A549 (cell line): ENCODE measurements around the gene MINDY4. TPM values are rescaled to one million over a fixed set of nuclear protein-coding genes. Genes with fewer than 3 reads are reported as not detected.

Experiments
- ATAC-seq, 2 experiments: fragments of 200-7000 bp in 1 of 2; fragments of >200 bp in 1 of 2; cut with Nextera tagmentation in 1 of 2; cut with Tn5 transposase in 1 of 2; 3 replicates each; pipeline versions ENCODE4 v1.8.0 to v1.9.1; 2018 to 2020; ENCODE audit warnings: mild to moderate bottlenecking in 1 of 2, moderate library complexity in 1 of 2
- CTCF ChIA-PET: fragments of 300-600 bp; sonication (Branson Sonifier 250); formaldehyde crosslinking; extraction: SDS; loops from one replicate; lab custom pipeline; 2021; ENCODE audit warnings: antibody characterized with exemption, inconsistent platforms; lab: Yijun Ruan, JAX
- POLR2A ChIA-PET: fragments of 350-600 bp; formaldehyde crosslinking; extraction: SDS; loops from one replicate; lab custom pipeline; 2021; ENCODE audit warnings: antibody characterized with exemption, inconsistent platforms; lab: Yijun Ruan, JAX
- DNase-seq, 2 experiments: peaks; one replicate each; pipeline versions ENCODE4 v3.0.0 to v3.0.0-alpha.2; 2011 to 2016; ENCODE audit warnings: low read depth in 1 of 2, low spot score in 1 of 2
- FAIRE-seq: peaks from 2 replicates; lab custom pipeline; 2011; peaks lifted over from hg19 to GRCh38; lab: Jason Lieb, UNC
- H3K27ac ChIP-seq, 2 experiments: fragments of >200 bp; sonication (Bioruptor Twin); formaldehyde crosslinking; 3 replicates each; pipeline ENCODE4 v1.5.1; 2016 to 2017
- H3K4me1 ChIP-seq: fragments of >200 bp; sonication (Bioruptor Twin); formaldehyde crosslinking; 3 replicates; pipeline ENCODE4 v1.6.1; 2016
- H3K4me2 ChIP-seq: fragments of >200 bp; sonication (Bioruptor Twin); formaldehyde crosslinking; 3 replicates; pipeline ENCODE4 v1.6.1; 2016
- H3K4me3 ChIP-seq: fragments of >200 bp; sonication (Bioruptor Twin); formaldehyde crosslinking; 3 replicates; pipeline ENCODE4 v1.5.1; 2016
- H3K9me3 ChIP-seq: fragments of >200 bp; sonication (Bioruptor Twin); formaldehyde crosslinking; 3 replicates; pipeline ENCODE4 v1.6.1; 2016
- BHLHE40 ChIP-seq: IDR thresholded peaks from 2 replicates; pipeline ENCODE4 v1.6.1; 2012; ENCODE audit warnings: low read depth, low read length, inconsistent platforms
- CBX2 ChIP-seq: fragments of 200-600 bp; sonication (generic); IDR thresholded peaks from 2 replicates; pipeline ENCODE4 v1.6.1; 2016; ENCODE audit warnings: low read depth, mild to moderate bottlenecking, borderline replicate concordance
- CBX8 ChIP-seq: fragments of 200-600 bp; sonication (generic); IDR thresholded peaks from 2 replicates; pipeline ENCODE4 v1.6.1; 2016
- CEBPB ChIP-seq, 2 experiments: fragments of >200 bp in 1 of 2; sonication (Bioruptor Twin) in 1 of 2; formaldehyde crosslinking in 1 of 2; IDR thresholded peaks; 2 replicates each; pipeline ENCODE4 v1.6.1; 2012 to 2016
- ESRRA ChIP-seq: fragments of 150-350 bp; IDR thresholded peaks from 2 replicates; pipeline ENCODE4 v1.6.1; 2014; ENCODE audit warnings: mild to moderate bottlenecking, low read length, borderline replicate concordance
- FOSB ChIP-seq: fragments of 250-450 bp; sonication (Bioruptor Pico); IDR thresholded peaks from 2 replicates; pipeline ENCODE4 v1.5.0; 2020; ENCODE audit warnings: mild to moderate bottlenecking, moderate library complexity
- HEYL ChIP-seq: fragments of 250-450 bp; sonication (Bioruptor Pico); IDR thresholded peaks from 2 replicates; pipeline ENCODE4 v1.8.0; 2021; ENCODE audit warnings: mild to moderate bottlenecking, moderate library complexity
- HOXB13 ChIP-seq: fragments of 250-450 bp; sonication (Bioruptor Pico); IDR thresholded peaks from 2 replicates; pipeline ENCODE4 v1.5.0; 2020; ENCODE audit warnings: low read depth, mild to moderate bottlenecking, moderate library complexity
- HOXB5 ChIP-seq: fragments of 250-450 bp; sonication (Bioruptor Pico); IDR thresholded peaks from 2 replicates; pipeline ENCODE4 v1.5.0; 2020; ENCODE audit warnings: mild to moderate bottlenecking, moderate library complexity
- MYC ChIP-seq: IDR thresholded peaks from 2 replicates; pipeline ENCODE4 v1.6.1; 2012; ENCODE audit warnings: mild to moderate bottlenecking, inconsistent platforms, low read length, improper control_type of control experiment, borderline replicate concordance
- NFE2L2 ChIP-seq: fragments of 150-350 bp; conservative IDR thresholded peaks from 2 replicates; pipeline ENCODE4 v1.6.1; 2014; ENCODE audit warnings: low read length
- NPAS2 ChIP-seq: fragments of 250-450 bp; sonication (Bioruptor Pico); IDR thresholded peaks from 2 replicates; pipeline ENCODE4 v1.8.0; 2022; ENCODE audit warnings: mild to moderate bottlenecking, moderate library complexity, borderline replicate concordance
- PHF8 ChIP-seq: fragments of 200-600 bp; sonication (generic); IDR thresholded peaks from 2 replicates; pipeline ENCODE4 v1.6.1; 2016; ENCODE audit warnings: low read depth, mild to moderate bottlenecking, antibody characterized with exemption, moderate library complexity, borderline replicate concordance
- POLR2AphosphoS2 ChIP-seq: conservative IDR thresholded peaks from 2 replicates; pipeline ENCODE4 v1.6.1; 2012; ENCODE audit warnings: low read length, improper control_type of control experiment, inconsistent platforms
- RCOR1 ChIP-seq: fragments of 150-350 bp; IDR thresholded peaks from 2 replicates; pipeline ENCODE4 v1.6.1; 2014; ENCODE audit warnings: antibody characterized with exemption, low read length, low read depth
- RFX5 ChIP-seq: fragments of 450-650 bp; IDR thresholded peaks from 2 replicates; pipeline ENCODE4 v1.7.1; 2014; ENCODE audit warnings: antibody characterized with exemption, mild to moderate bottlenecking, moderate library complexity
- RNF2 ChIP-seq: fragments of 200-600 bp; sonication (generic); IDR thresholded peaks from 2 replicates; pipeline ENCODE4 v1.6.1; 2016; ENCODE audit warnings: low read depth, mild to moderate bottlenecking, antibody characterized with exemption, moderate library complexity, borderline replicate concordance
- SMC3 ChIP-seq: fragments of >200 bp; sonication (Bioruptor Twin); formaldehyde crosslinking; IDR thresholded peaks from 3 replicates; pipeline ENCODE4 v1.6.1; 2018; ENCODE audit warnings: inconsistent platforms
- SREBF2 ChIP-seq: fragments of 450-650 bp; IDR thresholded peaks from 2 replicates; pipeline ENCODE4 v1.6.1; 2014; ENCODE audit warnings: mild to moderate bottlenecking, moderate library complexity
- TFCP2L1 ChIP-seq: fragments of 250-450 bp; sonication (Bioruptor Pico); IDR thresholded peaks from 2 replicates; pipeline ENCODE4 v1.5.0; 2021; ENCODE audit warnings: mild to moderate bottlenecking
- TP53 ChIP-seq: fragments of 250-450 bp; sonication (Bioruptor Pico); IDR thresholded peaks from 2 replicates; pipeline ENCODE4 v1.5.0; 2021; ENCODE audit warnings: mild to moderate bottlenecking, moderate library complexity
- WGBS: methylation state at CpG from one replicate; pipeline ENCODE4 v1.1.6; 2017; ENCODE audit errors: missing lambda C conversion rate; 5-methylcytosine and 5-hydroxymethylcytosine counted together
- polyA plus RNA-seq, 4 experiments: library from polyadenylated mRNA; depleted of rRNA in 3 of 4; stranded (reverse); fragments of >200 nt; fragmentation: RNase III in 1 of 4; extraction: RNeasy Plus Mini Kit Qiagen cat#74134 plus additional on column Dnase treatment in 1 of 4; gene quantifications; 2 replicates in 3 of 4; 3 replicates in 1 of 4; pipeline ENCODE4 v1.2.3, GENCODE V29; 2011 to 2017
- TF ChIP-seq, protein P1 (sequence below): fragments of >200 bp; sonication (Bioruptor Twin); formaldehyde crosslinking; IDR thresholded peaks from 2 replicates; pipeline ENCODE4 v1.6.1; 2016
- TF ChIP-seq, protein P2 (sequence below): IDR thresholded peaks from 2 replicates; pipeline ENCODE4 v1.6.1; 2012; ENCODE audit warnings: low read depth, borderline replicate concordance
- TF ChIP-seq, protein P3 (sequence below): IDR thresholded peaks from 2 replicates; pipeline ENCODE4 v1.6.1; 2012
- TF ChIP-seq, protein P4 (sequence below): IDR thresholded peaks from 2 replicates; pipeline ENCODE4 v1.6.1; 2012
- TF ChIP-seq, protein P5 (sequence below): fragments of 250-450 bp; sonication (Bioruptor Pico); IDR thresholded peaks from 2 replicates; pipeline ENCODE4 v1.5.0; 2020; ENCODE audit warnings: low read depth, mild to moderate bottlenecking, moderate library complexity
- TF ChIP-seq, protein P6 (sequence below): fragments of >200 bp; sonication (Bioruptor Twin); formaldehyde crosslinking; IDR thresholded peaks from 3 replicates; pipeline ENCODE4 v1.5.1; 2016

The MINDY4 gene
- polyA plus RNA-seq, 2 of the 4 experiments (the other 2 are of a cell fraction), result 1.8 to 3.6 TPM

DNA sequence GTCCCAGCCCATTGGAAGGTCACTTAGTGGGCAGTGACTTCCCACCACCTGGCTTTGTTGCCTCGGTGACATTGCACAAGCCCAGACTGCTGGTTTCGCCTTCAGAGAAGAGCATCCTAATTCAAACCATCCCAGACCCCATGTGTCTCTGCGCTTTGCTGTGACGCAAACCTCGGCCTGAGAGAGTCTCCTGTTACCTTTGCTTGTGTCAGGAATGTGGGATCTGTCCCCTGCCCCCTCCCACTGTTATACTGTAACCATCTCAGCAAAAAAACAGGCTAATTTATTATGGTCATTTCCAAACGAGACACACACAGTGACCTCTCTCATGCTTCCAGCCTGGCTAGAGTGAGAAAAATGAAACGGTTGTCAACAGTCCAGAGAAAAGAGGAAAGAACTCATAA is 115.4 kb downstream of the MINDY4 start:
- ATAC-seq (no peak), FAIRE-seq (no peak), DNase-seq (no peak)
- no peak overlapping the region for H3K27ac ChIP-seq
- 77% methylated on average over 7 of the region's 7 CpGs for WGBS
- CTCF ChIA-PET, result no interaction called here
- POLR2A ChIA-PET, result no interaction called here
- no peak overlapping the region for H3K4me2 ChIP-seq
- no peaks in the 10 kb centered on the region for H3K9me3 ChIP-seq
- TF ChIP-seq, protein P1, sequence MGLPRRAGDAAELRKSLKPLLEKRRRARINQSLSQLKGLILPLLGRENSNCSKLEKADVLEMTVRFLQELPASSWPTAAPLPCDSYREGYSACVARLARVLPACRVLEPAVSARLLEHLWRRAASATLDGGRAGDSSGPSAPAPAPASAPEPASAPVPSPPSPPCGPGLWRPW, result no peak
- no peak for TF ChIP-seq SMC3
- TF ChIP-seq, all 56 proteins: peak for 0
- H3K4me1 ChIP-seq, result no peaks in the 10 kb centered on the region
- H3K4me3 ChIP-seq, result no peak overlapping the region

DNA sequence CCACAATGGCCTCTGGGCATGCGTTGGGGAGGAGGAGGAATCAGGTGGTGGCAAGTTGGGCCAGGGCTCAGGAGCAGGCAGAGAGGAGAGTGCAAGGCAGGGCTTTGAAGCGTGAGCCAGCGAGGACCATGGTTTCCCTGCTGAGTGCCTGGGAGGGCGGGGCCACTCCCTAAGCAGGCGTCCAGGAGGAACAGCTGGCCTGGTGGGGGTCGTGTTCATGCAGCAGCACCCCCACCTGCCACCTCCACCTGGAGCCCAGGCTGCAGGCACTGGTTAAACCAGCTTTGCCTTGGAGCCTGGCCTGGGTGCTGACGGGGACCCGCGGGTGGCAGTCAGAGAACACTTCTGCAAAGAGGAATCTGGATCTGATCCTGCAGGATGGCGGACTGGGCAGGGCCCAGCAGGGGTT is 116.3 kb downstream of the MINDY4 start:
- no peaks in the 10 kb centered on the region for H3K4me1 ChIP-seq
- WGBS, result 64% methylated on average over 7 of the region's 10 CpGs
- ATAC-seq, result no peak
- POLR2A ChIA-PET, result no interaction called here
- DNase-seq, result no peak
- H3K27ac ChIP-seq, result no peak overlapping the region
- FAIRE-seq, result no peak
- H3K9me3 ChIP-seq, result no peaks in the 10 kb centered on the region
- TF ChIP-seq RCOR1, result no peak
- no peak for TF ChIP-seq RFX5
- TF ChIP-seq, all 56 proteins: peak for 0
- Histone ChIP-seq H3K4me2 (no peak overlapping the region), H3K4me3 (no peak overlapping the region)
- CTCF ChIA-PET, result no interaction called here

DNA sequence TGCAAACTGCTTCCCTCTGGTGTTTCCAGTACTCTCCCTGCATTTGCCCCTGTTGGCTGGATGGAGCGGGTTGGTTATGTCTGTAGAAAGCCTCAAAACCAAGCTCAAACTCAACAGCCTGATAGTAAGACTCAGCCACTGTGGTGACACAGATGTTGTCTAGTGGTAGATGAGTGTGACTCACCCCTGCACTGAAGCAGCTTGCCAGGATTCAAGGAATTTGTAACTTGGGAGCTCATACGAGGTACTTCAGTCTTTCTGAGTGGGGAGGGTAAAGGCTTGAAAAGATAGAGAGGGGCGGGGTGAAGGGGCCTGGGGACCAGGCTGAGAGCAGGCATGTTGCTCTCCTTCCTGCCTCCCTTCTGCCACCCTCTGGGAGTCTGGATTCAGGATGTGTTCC is 117.5 kb downstream of the MINDY4 start:
- Histone ChIP-seq H3K4me1 (no peaks in the 10 kb centered on the region), H3K9me3 (no peaks in the 10 kb centered on the region), H3K27ac (no peak overlapping the region), H3K4me3 (no peak overlapping the region), H3K4me2 (no peak overlapping the region)
- POLR2A ChIA-PET, result no interaction called here
- FAIRE-seq (no peak), DNase-seq (peak in 1 of 2 experiments; percentile 17), ATAC-seq (peak; percentile 54 to 55; a peak in 4 of 6 replicates)
- CTCF ChIA-PET, result interaction anchor here (0.9 to 1.2 kb wide), 3 partner anchors 8 to 50 kb away, joined by 3 read pairs; no protein-coding TSS in a partner anchor
- WGBS, result 43% methylated on average over 3 of the region's 3 CpGs
- no peak for TF ChIP-seq FOSB (CRISPR knock-in tag)
- no peak for TF ChIP-seq NFE2L2
- TF ChIP-seq, protein P1, result no peak
- TF ChIP-seq, protein P2, sequence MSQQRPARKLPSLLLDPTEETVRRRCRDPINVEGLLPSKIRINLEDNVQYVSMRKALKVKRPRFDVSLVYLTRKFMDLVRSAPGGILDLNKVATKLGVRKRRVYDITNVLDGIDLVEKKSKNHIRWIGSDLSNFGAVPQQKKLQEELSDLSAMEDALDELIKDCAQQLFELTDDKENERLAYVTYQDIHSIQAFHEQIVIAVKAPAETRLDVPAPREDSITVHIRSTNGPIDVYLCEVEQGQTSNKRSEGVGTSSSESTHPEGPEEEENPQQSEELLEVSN, result no peak
- TF ChIP-seq CBX2, result no peak
- TF ChIP-seq PHF8, result no peak
- TF ChIP-seq HOXB13, result no peak
- no peak for TF ChIP-seq MYC
- TF ChIP-seq POLR2AphosphoS2, result no peak
- no peak for TF ChIP-seq TFCP2L1 (CRISPR knock-in tag)
- TF ChIP-seq SREBF2, result no peak
- TF ChIP-seq TP53, result no peak
- TF ChIP-seq CBX8, result no peak

DNA sequence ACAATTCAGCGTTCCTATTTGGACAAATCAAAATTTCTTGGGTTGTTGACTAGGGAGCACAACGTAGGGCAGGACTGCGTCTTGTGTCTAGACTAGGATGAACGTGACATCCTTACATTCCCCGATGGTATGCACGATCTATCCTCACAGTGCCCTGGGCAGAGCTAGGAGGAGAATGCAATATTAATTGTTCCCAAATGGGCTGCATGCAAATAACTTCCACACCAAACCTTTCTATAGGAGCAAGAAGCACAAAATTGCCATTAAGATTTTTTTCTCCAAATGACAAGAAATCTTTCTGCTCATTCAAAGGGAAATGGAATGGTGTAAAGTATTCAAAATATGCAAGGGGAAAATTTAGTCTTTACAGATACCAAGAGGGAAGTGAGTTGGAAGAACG is 119.0 kb downstream of the MINDY4 start:
- DNase-seq (no peak), FAIRE-seq (no peak), ATAC-seq (no peak)
- ChIA-PET POLR2A (no interaction called here), CTCF (no interaction called here)
- Histone ChIP-seq H3K4me2 (no peak overlapping the region), H3K27ac (no peak overlapping the region), H3K9me3 (no peaks in the 10 kb centered on the region), H3K4me1 (no peaks in the 10 kb centered on the region), H3K4me3 (no peak overlapping the region)
- WGBS, result 77% methylated on average over 7 of the region's 7 CpGs
- TF ChIP-seq, protein P3, sequence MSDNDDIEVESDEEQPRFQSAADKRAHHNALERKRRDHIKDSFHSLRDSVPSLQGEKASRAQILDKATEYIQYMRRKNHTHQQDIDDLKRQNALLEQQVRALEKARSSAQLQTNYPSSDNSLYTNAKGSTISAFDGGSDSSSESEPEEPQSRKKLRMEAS, result no peak
- TF ChIP-seq, protein P4, sequence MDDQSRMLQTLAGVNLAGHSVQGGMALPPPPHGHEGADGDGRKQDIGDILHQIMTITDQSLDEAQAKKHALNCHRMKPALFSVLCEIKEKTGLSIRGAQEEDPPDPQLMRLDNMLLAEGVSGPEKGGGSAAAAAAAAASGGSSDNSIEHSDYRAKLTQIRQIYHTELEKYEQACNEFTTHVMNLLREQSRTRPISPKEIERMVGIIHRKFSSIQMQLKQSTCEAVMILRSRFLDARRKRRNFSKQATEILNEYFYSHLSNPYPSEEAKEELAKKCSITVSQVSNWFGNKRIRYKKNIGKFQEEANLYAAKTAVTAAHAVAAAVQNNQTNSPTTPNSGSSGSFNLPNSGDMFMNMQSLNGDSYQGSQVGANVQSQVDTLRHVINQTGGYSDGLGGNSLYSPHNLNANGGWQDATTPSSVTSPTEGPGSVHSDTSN, result no peak
- TF ChIP-seq POLR2AphosphoS2 (no peak), BHLHE40 (no peak), NPAS2 (CRISPR knock-in tag) (no peak), SMC3 (no peak), PHF8 (no peak), HEYL (CRISPR knock-in tag) (no peak), RNF2 (no peak), HOXB5 (CRISPR knock-in tag) (no peak), ESRRA (no peak), CEBPB (IDR thresholded peaks at IDR 0.05) (no peak), TFCP2L1 (CRISPR knock-in tag) (no peak)
- TF ChIP-seq, protein P5, sequence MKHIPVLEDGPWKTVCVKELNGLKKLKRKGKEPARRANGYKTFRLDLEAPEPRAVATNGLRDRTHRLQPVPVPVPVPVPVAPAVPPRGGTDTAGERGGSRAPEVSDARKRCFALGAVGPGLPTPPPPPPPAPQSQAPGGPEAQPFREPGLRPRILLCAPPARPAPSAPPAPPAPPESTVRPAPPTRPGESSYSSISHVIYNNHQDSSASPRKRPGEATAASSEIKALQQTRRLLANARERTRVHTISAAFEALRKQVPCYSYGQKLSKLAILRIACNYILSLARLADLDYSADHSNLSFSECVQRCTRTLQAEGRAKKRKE (CRISPR knock-in tag), result no peak
- TF ChIP-seq, protein P1, result no peak
- TF ChIP-seq, protein P6, sequence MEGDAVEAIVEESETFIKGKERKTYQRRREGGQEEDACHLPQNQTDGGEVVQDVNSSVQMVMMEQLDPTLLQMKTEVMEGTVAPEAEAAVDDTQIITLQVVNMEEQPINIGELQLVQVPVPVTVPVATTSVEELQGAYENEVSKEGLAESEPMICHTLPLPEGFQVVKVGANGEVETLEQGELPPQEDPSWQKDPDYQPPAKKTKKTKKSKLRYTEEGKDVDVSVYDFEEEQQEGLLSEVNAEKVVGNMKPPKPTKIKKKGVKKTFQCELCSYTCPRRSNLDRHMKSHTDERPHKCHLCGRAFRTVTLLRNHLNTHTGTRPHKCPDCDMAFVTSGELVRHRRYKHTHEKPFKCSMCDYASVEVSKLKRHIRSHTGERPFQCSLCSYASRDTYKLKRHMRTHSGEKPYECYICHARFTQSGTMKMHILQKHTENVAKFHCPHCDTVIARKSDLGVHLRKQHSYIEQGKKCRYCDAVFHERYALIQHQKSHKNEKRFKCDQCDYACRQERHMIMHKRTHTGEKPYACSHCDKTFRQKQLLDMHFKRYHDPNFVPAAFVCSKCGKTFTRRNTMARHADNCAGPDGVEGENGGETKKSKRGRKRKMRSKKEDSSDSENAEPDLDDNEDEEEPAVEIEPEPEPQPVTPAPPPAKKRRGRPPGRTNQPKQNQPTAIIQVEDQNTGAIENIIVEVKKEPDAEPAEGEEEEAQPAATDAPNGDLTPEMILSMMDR, result no peak
